ENCODE data around the gene TCL1B.

TCL1B gene

DNA sequence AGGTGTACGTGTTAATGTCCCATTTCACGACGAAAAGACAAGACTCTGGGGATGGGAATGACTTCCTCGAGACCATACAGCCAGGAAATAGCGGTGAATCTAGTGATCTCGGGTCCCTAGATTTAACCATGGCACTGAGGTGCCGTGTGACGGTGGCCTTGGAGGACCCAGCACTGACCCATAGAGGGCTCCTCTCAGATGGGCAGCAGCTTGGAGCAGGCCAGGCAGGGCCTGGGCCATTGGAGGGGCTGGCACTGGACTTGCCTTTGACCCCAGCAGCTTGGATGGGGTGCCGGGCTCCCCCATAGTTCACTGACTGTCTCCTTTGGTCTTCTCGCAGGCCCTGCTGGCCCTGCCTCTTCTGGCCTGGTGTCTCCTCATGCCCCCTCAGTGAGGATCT lies 5.4 kb downstream of the TCL1B start:
- no peak overlapping the region for H3K27ac ChIP-seq (ENCODE audit: low read depth, low read length)
- H3K27me3 ChIP-seq (ENCODE audit: control insufficient read depth in 1 of 2, insufficient read depth in 2 of 2, low read length in 2 of 2) = no peaks in the 10 kb centered on the region

DNA sequence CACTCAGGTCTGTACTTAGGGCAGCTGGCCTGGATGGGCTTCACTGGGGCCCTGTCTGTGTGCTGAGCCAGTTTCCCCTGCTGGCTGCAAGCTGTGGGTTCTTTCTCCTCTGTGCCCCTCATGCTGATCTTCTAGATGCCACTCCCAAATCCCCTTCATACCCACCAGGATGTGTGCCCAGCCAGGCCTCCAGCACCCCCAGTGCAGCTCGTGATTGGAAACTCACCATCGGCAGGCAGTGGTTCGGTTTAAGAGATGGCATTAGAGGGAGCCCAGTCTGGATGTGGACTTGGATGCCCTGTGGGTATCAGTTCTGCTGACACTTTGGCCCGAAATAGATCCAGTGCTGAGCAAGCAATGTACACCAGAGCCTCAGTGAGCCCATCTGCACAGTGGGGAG lies 5.9 kb downstream of the TCL1B start:
- no peak overlapping the region for H3K4me3 ChIP-seq (ENCODE audit: low read depth in 1 of 2, low read length in 2 of 2)
- no peak overlapping the region for H3K9ac ChIP-seq (ENCODE audit: low read length)
- H3K27me3 ChIP-seq (ENCODE audit: control insufficient read depth in 1 of 2, insufficient read depth in 2 of 2, low read length in 2 of 2) = no peaks in the 10 kb centered on the region
- no peaks in the 10 kb centered on the region for H3K36me3 ChIP-seq (ENCODE audit: insufficient read depth, low read length)
- H3K4me1 ChIP-seq (ENCODE audit: insufficient read depth, low read length) = no peaks in the 10 kb centered on the region
- no peaks in the 10 kb centered on the region for H3K9me3 ChIP-seq (ENCODE audit: low read length)
- no peak overlapping the region for H3K27ac ChIP-seq (ENCODE audit: low read depth, low read length)

More for the DNA sequence above, 5.4 kb downstream of the TCL1B start:
- Histone ChIP-seq H3K9ac (ENCODE audit: low read length) (no peak overlapping the region), H3K36me3 (ENCODE audit: insufficient read depth, low read length) (no peaks in the 10 kb centered on the region), H3K4me1 (ENCODE audit: insufficient read depth, low read length) (no peaks in the 10 kb centered on the region), H3K9me3 (ENCODE audit: low read length) (no peaks in the 10 kb centered on the region), H3K4me3 (ENCODE audit: low read depth in 1 of 2, low read length in 2 of 2) (no peak overlapping the region)

GRCh38 chr14:95695051-95695450 lies 8.8 kb downstream of the TCL1B start:
- Histone ChIP-seq H3K9ac (ENCODE audit: low read length) (no peak overlapping the region), H3K27me3 (ENCODE audit: control insufficient read depth in 1 of 2, insufficient read depth in 2 of 2, low read length in 2 of 2) (no peaks in the 10 kb centered on the region), H3K27ac (ENCODE audit: low read depth, low read length) (no peak overlapping the region), H3K36me3 (ENCODE audit: insufficient read depth, low read length) (no peaks in the 10 kb centered on the region), H3K4me1 (ENCODE audit: insufficient read depth, low read length) (peaks cover 8% of the 10 kb centered on the region), H3K4me3 (ENCODE audit: low read depth in 1 of 2, low read length in 2 of 2) (no peak overlapping the region), H3K9me3 (ENCODE audit: low read length) (no peaks in the 10 kb centered on the region)

DNA sequence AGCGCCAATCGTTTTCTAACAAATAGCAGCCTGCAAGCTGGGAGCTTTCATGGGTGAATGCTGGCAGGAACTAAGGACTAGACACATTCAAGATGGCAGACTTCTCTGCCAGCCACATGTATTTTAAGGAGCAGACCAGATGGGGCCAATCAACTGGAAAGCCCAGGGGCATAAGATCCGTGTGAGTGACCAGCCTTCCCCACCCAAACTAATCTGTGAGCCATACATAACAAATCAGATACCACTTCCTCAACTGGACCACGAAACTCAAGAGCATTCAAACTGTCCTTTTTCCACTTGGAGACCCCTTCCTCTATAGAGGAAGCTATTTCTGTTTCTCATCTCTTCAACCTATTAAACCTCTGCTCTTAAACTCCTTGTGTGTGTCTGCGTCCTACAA lies 9.7 kb downstream of the TCL1B start:
- no peaks in the 10 kb centered on the region for H3K27me3 ChIP-seq (ENCODE audit: control insufficient read depth in 1 of 2, insufficient read depth in 2 of 2, low read length in 2 of 2)
- H3K27ac ChIP-seq (ENCODE audit: low read depth, low read length) = no peak overlapping the region

DNA sequence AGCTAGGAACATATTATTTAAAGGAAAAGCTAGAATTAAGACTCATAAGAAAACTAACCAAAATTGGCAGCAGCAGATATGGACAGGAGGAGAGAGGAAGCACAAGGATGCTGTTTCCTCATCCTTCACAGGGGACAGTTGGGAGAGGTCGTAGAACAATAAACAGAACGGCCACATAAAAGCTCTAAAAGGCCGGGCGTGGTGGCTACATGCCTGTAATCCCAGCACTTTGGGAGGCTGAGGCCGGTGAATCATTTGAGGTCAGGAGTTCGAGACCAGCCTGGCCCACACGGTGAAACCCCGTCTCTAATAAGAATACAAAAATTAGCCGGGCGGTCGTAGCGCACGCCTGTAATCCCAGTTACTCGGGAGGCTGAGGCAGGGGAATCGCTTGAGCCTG lies 10.5 kb downstream of the TCL1B start:
- Histone ChIP-seq H3K4me1 (ENCODE audit: insufficient read depth, low read length) (peaks cover 8% of the 10 kb centered on the region), H3K36me3 (ENCODE audit: insufficient read depth, low read length) (no peaks in the 10 kb centered on the region), H3K27ac (ENCODE audit: low read depth, low read length) (no peak overlapping the region), H3K27me3 (ENCODE audit: control insufficient read depth in 1 of 2, insufficient read depth in 2 of 2, low read length in 2 of 2) (no peaks in the 10 kb centered on the region), H3K9ac (ENCODE audit: low read length) (no peak overlapping the region), H3K9me3 (ENCODE audit: low read length) (no peaks in the 10 kb centered on the region), H3K4me3 (ENCODE audit: low read depth in 1 of 2, low read length in 2 of 2) (no peak overlapping the region)

More for the DNA sequence above, 9.7 kb downstream of the TCL1B start:
- Histone ChIP-seq H3K36me3 (ENCODE audit: insufficient read depth, low read length) (no peaks in the 10 kb centered on the region), H3K9ac (ENCODE audit: low read length) (no peak overlapping the region), H3K9me3 (ENCODE audit: low read length) (no peaks in the 10 kb centered on the region), H3K4me3 (ENCODE audit: low read depth in 1 of 2, low read length in 2 of 2) (no peak overlapping the region), H3K4me1 (ENCODE audit: insufficient read depth, low read length) (peaks cover 8% of the 10 kb centered on the region)

- Histone ChIP-seq H3K27me3 (ENCODE audit: control insufficient read depth in 1 of 2, insufficient read depth in 2 of 2, low read length in 2 of 2) (no peaks in the 10 kb centered on the region), H3K27ac (ENCODE audit: low read depth, low read length) (no peak overlapping the region), H3K9me3 (ENCODE audit: low read length) (no peaks in the 10 kb centered on the region), H3K4me3 (ENCODE audit: low read depth in 1 of 2, low read length in 2 of 2) (no peak overlapping the region), H3K9ac (ENCODE audit: low read length) (no peak overlapping the region), H3K36me3 (ENCODE audit: insufficient read depth, low read length) (no peaks in the 10 kb centered on the region), H3K4me1 (ENCODE audit: insufficient read depth, low read length) (peaks cover 8% of the 10 kb centered on the region)
Observed at GRCh38 chr14:95697764-95698163, 11.5 kb downstream of the TCL1B start.

DNA sequence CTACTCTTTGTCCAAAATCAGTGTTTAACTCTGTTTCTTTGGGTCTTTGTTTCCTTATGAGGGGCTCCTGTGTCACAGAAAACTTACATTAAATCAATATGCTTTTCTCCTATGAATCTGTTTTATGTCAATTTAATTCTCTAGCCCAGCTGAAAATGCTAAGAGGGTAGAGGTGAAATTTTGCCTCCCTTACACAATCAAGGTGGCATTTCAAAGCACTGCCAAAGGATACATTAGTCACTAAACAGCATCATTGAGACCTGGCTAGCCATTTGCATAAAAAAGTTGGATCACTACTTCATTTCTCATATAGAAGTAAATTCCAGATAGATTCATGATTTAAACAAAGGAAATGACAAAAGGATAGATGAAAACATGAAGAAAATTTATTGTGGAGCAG lies 12.1 kb downstream of the TCL1B start:
- no peak overlapping the region for H3K27ac ChIP-seq (ENCODE audit: low read depth, low read length)
- H3K4me1 ChIP-seq (ENCODE audit: insufficient read depth, low read length) = peaks cover 8% of the 10 kb centered on the region
- no peak overlapping the region for H3K9ac ChIP-seq (ENCODE audit: low read length)
- H3K4me3 ChIP-seq (ENCODE audit: low read depth in 1 of 2, low read length in 2 of 2) = no peak overlapping the region
- no peaks in the 10 kb centered on the region for H3K27me3 ChIP-seq (ENCODE audit: control insufficient read depth in 1 of 2, insufficient read depth in 2 of 2, low read length in 2 of 2)
- H3K9me3 ChIP-seq (ENCODE audit: low read length) = no peaks in the 10 kb centered on the region
- no peaks in the 10 kb centered on the region for H3K36me3 ChIP-seq (ENCODE audit: insufficient read depth, low read length)

GRCh38 chr14:95699412-95699811 lies 13.2 kb downstream of the TCL1B start:
- Histone ChIP-seq H3K27me3 (ENCODE audit: control insufficient read depth in 1 of 2, insufficient read depth in 2 of 2, low read length in 2 of 2) (no peaks in the 10 kb centered on the region), H3K36me3 (ENCODE audit: insufficient read depth, low read length) (no peaks in the 10 kb centered on the region), H3K27ac (ENCODE audit: low read depth, low read length) (no peak overlapping the region), H3K9ac (ENCODE audit: low read length) (no peak overlapping the region), H3K4me3 (ENCODE audit: low read depth in 1 of 2, low read length in 2 of 2) (no peak overlapping the region), H3K9me3 (ENCODE audit: low read length) (no peaks in the 10 kb centered on the region), H3K4me1 (ENCODE audit: insufficient read depth, low read length) (peaks cover 8% of the 10 kb centered on the region)

DNA sequence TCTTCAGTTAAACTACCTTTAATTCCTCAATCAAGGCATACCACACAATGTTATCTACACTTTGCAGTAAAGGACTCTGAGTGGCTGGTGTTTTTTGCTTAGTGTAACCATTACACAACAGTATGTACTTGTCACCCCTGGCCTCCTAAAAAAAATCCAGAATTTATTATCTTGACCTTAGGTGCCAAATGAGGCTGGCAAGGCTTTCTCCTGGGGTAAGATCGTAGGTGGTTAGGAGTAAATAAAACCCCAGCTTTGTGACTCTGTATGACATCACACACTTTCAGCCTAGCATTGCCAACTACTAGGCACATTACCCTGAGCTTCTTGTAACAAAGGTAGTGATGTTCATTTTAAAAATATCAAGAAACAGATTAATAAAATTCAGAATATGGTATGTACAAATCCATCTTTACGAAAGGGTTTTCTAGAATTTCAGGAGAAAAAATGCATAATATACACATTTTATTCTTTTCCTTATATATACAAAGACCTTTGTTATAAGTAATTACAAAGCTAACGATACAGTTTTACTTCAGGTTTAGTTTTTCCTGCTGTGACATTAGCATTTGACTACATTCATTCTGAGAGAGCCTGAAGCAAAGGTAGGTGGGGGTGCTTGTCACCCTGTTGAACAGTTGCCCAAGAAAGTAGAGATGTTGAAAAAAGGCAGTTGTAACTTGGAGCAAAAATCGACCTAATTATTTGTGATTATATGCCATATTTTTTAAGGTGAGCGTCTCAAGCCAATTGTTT lies 14.2 kb downstream of the TCL1B start:
- Histone ChIP-seq H3K36me3 (ENCODE audit: insufficient read depth, low read length) (no peaks in the 10 kb centered on the region), H3K9me3 (ENCODE audit: low read length) (no peaks in the 10 kb centered on the region), H3K27ac (ENCODE audit: low read depth, low read length) (no peak overlapping the region), H3K4me3 (ENCODE audit: low read depth in 1 of 2, low read length in 2 of 2) (no peak overlapping the region), H3K4me1 (ENCODE audit: insufficient read depth, low read length) (peaks cover 8% of the 10 kb centered on the region), H3K27me3 (ENCODE audit: control insufficient read depth in 1 of 2, insufficient read depth in 2 of 2, low read length in 2 of 2) (no peaks in the 10 kb centered on the region), H3K9ac (ENCODE audit: low read length) (no peak overlapping the region)

DNA sequence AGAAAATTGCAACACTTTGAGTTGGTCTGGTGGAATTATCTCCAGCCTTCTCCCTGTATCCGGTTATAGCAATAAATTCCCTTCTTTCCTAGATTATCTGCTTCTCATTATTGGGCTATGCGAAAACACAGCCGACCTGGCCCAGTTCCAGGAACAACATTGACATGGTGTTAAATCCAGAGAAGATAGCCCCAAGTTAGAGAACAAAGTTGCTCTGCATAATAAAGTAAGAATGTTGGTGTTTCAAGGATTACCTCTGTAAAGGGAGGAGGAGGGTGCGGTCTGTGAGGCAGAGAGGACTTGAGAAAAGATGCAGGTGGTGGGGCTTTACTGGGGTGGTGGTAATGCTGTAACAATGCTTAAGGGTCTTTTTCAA lies 15.6 kb downstream of the TCL1B start:
- peaks cover 8% of the 10 kb centered on the region for H3K4me1 ChIP-seq (ENCODE audit: insufficient read depth, low read length)
- no peaks in the 10 kb centered on the region for H3K27me3 ChIP-seq (ENCODE audit: control insufficient read depth in 1 of 2, insufficient read depth in 2 of 2, low read length in 2 of 2)

DNA sequence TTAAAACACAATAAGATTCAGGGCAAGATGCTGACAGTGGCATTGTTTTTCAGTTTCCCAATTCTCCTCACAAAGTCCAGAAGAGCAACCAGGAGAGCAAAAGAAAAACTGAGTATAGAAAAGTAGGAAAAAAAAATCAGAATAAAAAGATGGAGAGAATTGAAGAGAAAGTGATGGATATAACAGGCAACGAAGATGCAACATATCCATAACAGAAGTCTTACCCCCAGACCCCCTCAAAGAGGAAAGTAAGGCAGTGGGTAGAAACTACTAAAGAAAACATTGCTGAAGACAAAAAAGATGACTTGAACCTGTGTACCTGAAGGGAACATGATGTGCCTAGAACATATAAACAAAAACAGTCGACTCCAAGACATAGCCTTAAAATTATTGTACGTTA lies 17.1 kb downstream of the TCL1B start:
- no peak overlapping the region for H3K9ac ChIP-seq (ENCODE audit: low read length)
- H3K27ac ChIP-seq (ENCODE audit: low read depth, low read length) = no peak overlapping the region
- H3K36me3 ChIP-seq (ENCODE audit: insufficient read depth, low read length) = no peaks in the 10 kb centered on the region
- H3K27me3 ChIP-seq (ENCODE audit: control insufficient read depth in 1 of 2, insufficient read depth in 2 of 2, low read length in 2 of 2) = no peaks in the 10 kb centered on the region
- peaks cover 8% of the 10 kb centered on the region for H3K4me1 ChIP-seq (ENCODE audit: insufficient read depth, low read length)
- H3K9me3 ChIP-seq (ENCODE audit: low read length) = no peaks in the 10 kb centered on the region
- no peak overlapping the region for H3K4me3 ChIP-seq (ENCODE audit: low read depth in 1 of 2, low read length in 2 of 2)

More for the DNA sequence above, 15.6 kb downstream of the TCL1B start:
- no peak overlapping the region for H3K4me3 ChIP-seq (ENCODE audit: low read depth in 1 of 2, low read length in 2 of 2)
- no peaks in the 10 kb centered on the region for H3K9me3 ChIP-seq (ENCODE audit: low read length)
- no peak overlapping the region for H3K27ac ChIP-seq (ENCODE audit: low read depth, low read length)
- no peak overlapping the region for H3K9ac ChIP-seq (ENCODE audit: low read length)
- no peaks in the 10 kb centered on the region for H3K36me3 ChIP-seq (ENCODE audit: insufficient read depth, low read length)

DNA sequence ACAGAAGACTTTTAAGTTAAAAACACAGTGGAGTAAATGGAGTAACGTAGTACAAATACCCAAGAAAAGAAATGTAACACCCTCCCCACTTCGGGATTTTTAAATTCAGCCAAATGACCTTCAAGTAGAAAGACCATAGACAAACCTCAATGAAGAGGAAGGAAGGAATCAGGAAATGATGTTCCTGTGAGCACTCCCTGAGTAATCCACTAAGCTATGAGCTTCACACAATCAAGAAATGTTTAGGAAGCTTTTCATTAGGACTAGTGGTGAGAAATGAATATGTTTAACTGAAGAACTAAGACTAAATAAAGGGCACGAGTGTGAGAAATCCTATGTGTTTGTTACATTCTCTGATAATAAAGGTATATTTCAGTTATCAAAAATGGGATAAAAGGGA lies 17.6 kb downstream of the TCL1B start:
- no peak overlapping the region for H3K27ac ChIP-seq (ENCODE audit: low read depth, low read length)
- H3K36me3 ChIP-seq (ENCODE audit: insufficient read depth, low read length) = no peaks in the 10 kb centered on the region
- H3K4me3 ChIP-seq (ENCODE audit: low read depth in 1 of 2, low read length in 2 of 2) = no peak overlapping the region
- no peaks in the 10 kb centered on the region for H3K27me3 ChIP-seq (ENCODE audit: control insufficient read depth in 1 of 2, insufficient read depth in 2 of 2, low read length in 2 of 2)
- no peak overlapping the region for H3K9ac ChIP-seq (ENCODE audit: low read length)
- H3K4me1 ChIP-seq (ENCODE audit: insufficient read depth, low read length) = peaks cover 8% of the 10 kb centered on the region
- H3K9me3 ChIP-seq (ENCODE audit: low read length) = no peaks in the 10 kb centered on the region
